HEK293 (cell line): ENCODE results near the gene YIPF5.

ENCODE experiments used
- BCL11A ChIP-seq: fragments of 450-650 bp; formaldehyde crosslinking; IDR thresholded peaks from 2 replicates; pipeline ENCODE4 v1.5.1; 2016; ENCODE audit warnings: low read depth, missing biosample characterization, missing genetic modification characterization
- TCF7L2 ChIP-seq: IDR thresholded peaks from 2 replicates; pipeline ENCODE4 v1.6.1; 2011; ENCODE audit warnings: low read depth, mild to moderate bottlenecking, inconsistent platforms, low read length, moderate library complexity, borderline replicate concordance
- YY1 ChIP-seq: fragments of 450-650 bp; formaldehyde crosslinking; IDR thresholded peaks from 2 replicates; pipeline ENCODE4 v1.5.1; 2018; ENCODE audit warnings: missing biosample characterization, missing genetic modification characterization
- ZFHX2 ChIP-seq: fragments of 450-650 bp; formaldehyde crosslinking; conservative IDR thresholded peaks from 2 replicates; pipeline ENCODE4 v1.5.1; 2016; ENCODE audit warnings: missing biosample characterization, missing genetic modification characterization
- ZNF121 ChIP-seq: fragments of 450-650 bp; formaldehyde crosslinking; IDR thresholded peaks from 2 replicates; pipeline ENCODE4 v1.5.1; 2016; ENCODE audit warnings: missing biosample characterization, missing genetic modification characterization
- TF ChIP-seq, protein P1 (sequence below): fragments of 450-650 bp; formaldehyde crosslinking; IDR thresholded peaks from 2 replicates; pipeline ENCODE4 v1.5.1; 2016; ENCODE audit warnings: missing biosample characterization, missing genetic modification characterization
- TF ChIP-seq, protein P2 (sequence below): fragments of 450-650 bp; formaldehyde crosslinking; IDR thresholded peaks from 2 replicates; pipeline ENCODE4 v1.5.1; 2016; ENCODE audit warnings: missing biosample characterization, missing genetic modification characterization
- TF ChIP-seq, protein P3 (sequence below): fragments of 450-650 bp; IDR thresholded peaks from 2 replicates; pipeline ENCODE4 v1.5.1; 2018; ENCODE audit warnings: missing biosample characterization, missing genetic modification characterization
- TF ChIP-seq, protein P4 (sequence below): fragments of 450-650 bp; formaldehyde crosslinking; IDR thresholded peaks from 2 replicates; pipeline ENCODE4 v1.5.1; 2016; ENCODE audit warnings: missing biosample characterization, missing genetic modification characterization
- TF ChIP-seq, protein P5 (sequence below): fragments of 450-650 bp; formaldehyde crosslinking; conservative IDR thresholded peaks from 2 replicates; pipeline ENCODE4 v1.5.1; 2016; ENCODE audit warnings: low read depth, missing biosample characterization, missing genetic modification characterization
- TF ChIP-seq, protein P6 (sequence below): fragments of 450-650 bp; formaldehyde crosslinking; IDR thresholded peaks from 2 replicates; pipeline ENCODE4 v1.5.1; 2016; ENCODE audit warnings: missing biosample characterization, missing genetic modification characterization, low read depth
- TF ChIP-seq, protein P7 (sequence below): fragments of 450-650 bp; formaldehyde crosslinking; IDR thresholded peaks from 2 replicates; pipeline ENCODE4 v1.5.1; 2016; ENCODE audit warnings: missing biosample characterization, missing genetic modification characterization
- TF ChIP-seq, protein P8 (sequence below): fragments of 450-650 bp; formaldehyde crosslinking; optimal IDR thresholded peaks from 2 replicates; pipeline ENCODE3; 2016; ENCODE audit warnings: missing biosample characterization, mild to moderate bottlenecking, missing genetic modification characterization

DNA sequence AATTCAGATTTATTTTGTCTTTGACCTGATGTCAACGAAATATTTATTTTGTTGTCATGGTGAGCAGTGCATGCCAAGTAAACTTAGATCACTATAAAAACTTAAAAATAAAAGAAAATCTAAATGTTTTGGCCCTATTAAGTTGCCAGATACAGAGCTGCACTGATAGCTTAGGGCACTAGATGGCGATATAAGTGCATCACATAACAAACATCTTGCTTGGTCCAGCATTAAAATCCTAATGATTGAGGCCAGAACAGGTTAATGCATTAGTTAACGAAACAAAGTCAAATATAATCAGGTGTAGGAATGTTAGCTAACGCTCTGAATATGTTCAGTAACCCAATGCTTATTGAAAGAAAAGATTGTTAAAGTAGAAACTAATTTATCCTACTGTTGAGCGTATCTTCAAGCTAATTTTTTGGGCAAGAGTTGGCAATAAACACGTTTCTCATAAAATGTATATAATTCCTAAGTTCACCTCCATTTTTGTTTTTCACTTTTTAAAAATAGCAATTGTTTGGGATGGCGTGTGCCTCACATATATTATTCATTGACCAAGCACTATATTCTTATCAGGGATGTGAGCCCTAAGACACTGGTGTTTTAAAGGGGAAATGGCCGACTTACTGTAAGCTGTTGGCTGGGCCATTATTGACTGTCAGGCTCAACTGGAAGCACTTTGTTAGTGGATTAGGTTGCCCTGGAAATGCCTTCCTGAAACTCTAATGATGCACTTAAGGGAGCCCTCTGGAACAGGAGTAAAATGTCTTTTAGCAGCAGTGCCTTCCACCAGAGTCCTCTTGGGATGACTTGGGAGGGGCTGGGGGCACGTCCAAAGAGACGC lies 33.5 kb upstream of the YIPF5 start:
- TF ChIP-seq, protein P1, sequence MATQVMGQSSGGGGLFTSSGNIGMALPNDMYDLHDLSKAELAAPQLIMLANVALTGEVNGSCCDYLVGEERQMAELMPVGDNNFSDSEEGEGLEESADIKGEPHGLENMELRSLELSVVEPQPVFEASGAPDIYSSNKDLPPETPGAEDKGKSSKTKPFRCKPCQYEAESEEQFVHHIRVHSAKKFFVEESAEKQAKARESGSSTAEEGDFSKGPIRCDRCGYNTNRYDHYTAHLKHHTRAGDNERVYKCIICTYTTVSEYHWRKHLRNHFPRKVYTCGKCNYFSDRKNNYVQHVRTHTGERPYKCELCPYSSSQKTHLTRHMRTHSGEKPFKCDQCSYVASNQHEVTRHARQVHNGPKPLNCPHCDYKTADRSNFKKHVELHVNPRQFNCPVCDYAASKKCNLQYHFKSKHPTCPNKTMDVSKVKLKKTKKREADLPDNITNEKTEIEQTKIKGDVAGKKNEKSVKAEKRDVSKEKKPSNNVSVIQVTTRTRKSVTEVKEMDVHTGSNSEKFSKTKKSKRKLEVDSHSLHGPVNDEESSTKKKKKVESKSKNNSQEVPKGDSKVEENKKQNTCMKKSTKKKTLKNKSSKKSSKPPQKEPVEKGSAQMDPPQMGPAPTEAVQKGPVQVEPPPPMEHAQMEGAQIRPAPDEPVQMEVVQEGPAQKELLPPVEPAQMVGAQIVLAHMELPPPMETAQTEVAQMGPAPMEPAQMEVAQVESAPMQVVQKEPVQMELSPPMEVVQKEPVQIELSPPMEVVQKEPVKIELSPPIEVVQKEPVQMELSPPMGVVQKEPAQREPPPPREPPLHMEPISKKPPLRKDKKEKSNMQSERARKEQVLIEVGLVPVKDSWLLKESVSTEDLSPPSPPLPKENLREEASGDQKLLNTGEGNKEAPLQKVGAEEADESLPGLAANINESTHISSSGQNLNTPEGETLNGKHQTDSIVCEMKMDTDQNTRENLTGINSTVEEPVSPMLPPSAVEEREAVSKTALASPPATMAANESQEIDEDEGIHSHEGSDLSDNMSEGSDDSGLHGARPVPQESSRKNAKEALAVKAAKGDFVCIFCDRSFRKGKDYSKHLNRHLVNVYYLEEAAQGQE (tag by site-specific recombination): peak; percentile 41; the same call in 1 of the 2 replicates
- TF ChIP-seq, protein P2, sequence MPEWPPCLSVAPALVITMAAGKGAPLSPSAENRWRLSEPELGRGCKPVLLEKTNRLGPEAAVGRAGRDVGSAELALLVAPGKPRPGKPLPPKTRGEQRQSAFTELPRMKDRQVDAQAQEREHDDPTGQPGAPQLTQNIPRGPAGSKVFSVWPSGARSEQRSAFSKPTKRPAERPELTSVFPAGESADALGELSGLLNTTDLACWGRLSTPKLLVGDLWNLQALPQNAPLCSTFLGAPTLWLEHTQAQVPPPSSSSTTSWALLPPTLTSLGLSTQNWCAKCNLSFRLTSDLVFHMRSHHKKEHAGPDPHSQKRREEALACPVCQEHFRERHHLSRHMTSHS (tag by site-specific recombination): no peak
- TF ChIP-seq, protein P3, sequence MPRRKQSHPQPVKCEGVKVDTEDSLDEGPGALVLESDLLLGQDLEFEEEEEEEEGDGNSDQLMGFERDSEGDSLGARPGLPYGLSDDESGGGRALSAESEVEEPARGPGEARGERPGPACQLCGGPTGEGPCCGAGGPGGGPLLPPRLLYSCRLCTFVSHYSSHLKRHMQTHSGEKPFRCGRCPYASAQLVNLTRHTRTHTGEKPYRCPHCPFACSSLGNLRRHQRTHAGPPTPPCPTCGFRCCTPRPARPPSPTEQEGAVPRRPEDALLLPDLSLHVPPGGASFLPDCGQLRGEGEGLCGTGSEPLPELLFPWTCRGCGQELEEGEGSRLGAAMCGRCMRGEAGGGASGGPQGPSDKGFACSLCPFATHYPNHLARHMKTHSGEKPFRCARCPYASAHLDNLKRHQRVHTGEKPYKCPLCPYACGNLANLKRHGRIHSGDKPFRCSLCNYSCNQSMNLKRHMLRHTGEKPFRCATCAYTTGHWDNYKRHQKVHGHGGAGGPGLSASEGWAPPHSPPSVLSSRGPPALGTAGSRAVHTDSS: no peak
- no peak for TF ChIP-seq ZNF121 (tag by site-specific recombination)
- TF ChIP-seq ZFHX2 (tag by site-specific recombination): no peak
- TF ChIP-seq, protein P4, sequence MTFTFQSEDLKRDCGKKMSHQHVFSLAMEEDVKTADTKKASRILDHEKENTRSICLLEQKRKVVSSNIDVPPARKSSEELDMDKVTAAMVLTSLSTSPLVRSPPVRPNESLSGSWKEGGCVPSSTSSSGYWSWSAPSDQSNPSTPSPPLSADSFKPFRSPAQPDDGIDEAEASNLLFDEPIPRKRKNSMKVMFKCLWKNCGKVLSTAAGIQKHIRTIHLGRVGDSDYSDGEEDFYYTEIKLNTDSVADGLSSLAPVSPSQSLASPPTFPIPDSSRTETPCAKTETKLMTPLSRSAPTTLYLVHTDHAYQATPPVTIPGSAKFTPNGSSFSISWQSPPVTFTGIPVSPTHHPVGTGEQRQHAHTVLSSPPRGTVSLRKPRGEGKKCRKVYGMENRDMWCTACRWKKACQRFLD (tag by site-specific recombination): no peak
- TF ChIP-seq, protein P5, sequence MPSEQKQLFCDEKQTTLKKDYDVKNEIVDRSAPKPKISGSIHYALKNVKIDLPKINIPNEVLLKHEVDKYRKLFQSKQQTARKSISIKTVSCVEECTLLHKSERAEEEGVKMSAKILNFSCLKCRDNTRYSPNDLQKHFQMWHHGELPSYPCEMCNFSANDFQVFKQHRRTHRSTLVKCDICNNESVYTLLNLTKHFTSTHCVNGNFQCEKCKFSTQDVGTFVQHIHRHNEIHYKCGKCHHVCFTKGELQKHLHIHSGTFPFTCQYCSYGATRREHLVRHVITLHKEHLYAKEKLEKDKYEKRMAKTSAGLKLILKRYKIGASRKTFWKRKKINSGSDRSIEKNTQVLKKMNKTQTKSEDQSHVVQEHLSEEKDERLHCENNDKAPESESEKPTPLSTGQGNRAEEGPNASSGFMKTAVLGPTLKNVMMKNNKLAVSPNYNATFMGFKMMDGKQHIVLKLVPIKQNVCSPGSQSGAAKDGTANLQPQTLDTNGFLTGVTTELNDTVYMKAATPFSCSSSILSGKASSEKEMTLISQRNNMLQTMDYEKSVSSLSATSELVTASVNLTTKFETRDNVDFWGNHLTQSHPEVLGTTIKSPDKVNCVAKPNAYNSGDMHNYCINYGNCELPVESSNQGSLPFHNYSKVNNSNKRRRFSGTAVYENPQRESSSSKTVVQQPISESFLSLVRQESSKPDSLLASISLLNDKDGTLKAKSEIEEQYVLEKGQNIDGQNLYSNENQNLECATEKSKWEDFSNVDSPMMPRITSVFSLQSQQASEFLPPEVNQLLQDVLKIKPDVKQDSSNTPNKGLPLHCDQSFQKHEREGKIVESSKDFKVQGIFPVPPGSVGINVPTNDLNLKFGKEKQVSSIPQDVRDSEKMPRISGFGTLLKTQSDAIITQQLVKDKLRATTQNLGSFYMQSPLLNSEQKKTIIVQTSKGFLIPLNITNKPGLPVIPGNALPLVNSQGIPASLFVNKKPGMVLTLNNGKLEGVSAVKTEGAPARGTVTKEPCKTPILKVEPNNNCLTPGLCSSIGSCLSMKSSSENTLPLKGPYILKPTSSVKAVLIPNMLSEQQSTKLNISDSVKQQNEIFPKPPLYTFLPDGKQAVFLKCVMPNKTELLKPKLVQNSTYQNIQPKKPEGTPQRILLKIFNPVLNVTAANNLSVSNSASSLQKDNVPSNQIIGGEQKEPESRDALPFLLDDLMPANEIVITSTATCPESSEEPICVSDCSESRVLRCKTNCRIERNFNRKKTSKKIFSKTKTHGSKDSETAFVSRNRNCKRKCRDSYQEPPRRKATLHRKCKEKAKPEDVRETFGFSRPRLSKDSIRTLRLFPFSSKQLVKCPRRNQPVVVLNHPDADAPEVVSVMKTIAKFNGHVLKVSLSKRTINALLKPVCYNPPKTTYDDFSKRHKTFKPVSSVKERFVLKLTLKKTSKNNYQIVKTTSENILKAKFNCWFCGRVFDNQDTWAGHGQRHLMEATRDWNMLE: no peak
- TF ChIP-seq BCL11A: no peak
- TF ChIP-seq, protein P6, sequence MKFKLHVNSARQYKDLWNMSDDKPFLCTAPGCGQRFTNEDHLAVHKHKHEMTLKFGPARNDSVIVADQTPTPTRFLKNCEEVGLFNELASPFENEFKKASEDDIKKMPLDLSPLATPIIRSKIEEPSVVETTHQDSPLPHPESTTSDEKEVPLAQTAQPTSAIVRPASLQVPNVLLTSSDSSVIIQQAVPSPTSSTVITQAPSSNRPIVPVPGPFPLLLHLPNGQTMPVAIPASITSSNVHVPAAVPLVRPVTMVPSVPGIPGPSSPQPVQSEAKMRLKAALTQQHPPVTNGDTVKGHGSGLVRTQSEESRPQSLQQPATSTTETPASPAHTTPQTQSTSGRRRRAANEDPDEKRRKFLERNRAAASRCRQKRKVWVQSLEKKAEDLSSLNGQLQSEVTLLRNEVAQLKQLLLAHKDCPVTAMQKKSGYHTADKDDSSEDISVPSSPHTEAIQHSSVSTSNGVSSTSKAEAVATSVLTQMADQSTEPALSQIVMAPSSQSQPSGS (tag by site-specific recombination): no peak
- TF ChIP-seq, protein P7, sequence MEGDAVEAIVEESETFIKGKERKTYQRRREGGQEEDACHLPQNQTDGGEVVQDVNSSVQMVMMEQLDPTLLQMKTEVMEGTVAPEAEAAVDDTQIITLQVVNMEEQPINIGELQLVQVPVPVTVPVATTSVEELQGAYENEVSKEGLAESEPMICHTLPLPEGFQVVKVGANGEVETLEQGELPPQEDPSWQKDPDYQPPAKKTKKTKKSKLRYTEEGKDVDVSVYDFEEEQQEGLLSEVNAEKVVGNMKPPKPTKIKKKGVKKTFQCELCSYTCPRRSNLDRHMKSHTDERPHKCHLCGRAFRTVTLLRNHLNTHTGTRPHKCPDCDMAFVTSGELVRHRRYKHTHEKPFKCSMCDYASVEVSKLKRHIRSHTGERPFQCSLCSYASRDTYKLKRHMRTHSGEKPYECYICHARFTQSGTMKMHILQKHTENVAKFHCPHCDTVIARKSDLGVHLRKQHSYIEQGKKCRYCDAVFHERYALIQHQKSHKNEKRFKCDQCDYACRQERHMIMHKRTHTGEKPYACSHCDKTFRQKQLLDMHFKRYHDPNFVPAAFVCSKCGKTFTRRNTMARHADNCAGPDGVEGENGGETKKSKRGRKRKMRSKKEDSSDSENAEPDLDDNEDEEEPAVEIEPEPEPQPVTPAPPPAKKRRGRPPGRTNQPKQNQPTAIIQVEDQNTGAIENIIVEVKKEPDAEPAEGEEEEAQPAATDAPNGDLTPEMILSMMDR (tag by site-specific recombination): peak; percentile 56
- TF ChIP-seq, protein P8, sequence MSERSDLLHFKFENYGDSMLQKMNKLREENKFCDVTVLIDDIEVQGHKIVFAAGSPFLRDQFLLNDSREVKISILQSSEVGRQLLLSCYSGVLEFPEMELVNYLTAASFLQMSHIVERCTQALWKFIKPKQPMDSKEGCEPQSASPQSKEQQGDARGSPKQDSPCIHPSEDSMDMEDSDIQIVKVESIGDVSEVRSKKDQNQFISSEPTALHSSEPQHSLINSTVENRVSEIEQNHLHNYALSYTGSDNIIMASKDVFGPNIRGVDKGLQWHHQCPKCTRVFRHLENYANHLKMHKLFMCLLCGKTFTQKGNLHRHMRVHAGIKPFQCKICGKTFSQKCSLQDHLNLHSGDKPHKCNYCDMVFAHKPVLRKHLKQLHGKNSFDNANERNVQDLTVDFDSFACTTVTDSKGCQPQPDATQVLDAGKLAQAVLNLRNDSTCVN (tag by site-specific recombination): no peak
- TF ChIP-seq YY1: no peak
- no peak for TF ChIP-seq TCF7L2
